ENCODE results near the gene EGF. TPM values are rescaled to one million over a fixed set of nuclear protein-coding genes. Genes with fewer than 3 reads are reported as not detected.
"Not testable (repeated sequence)": the region's sequence is repeated elsewhere in the genome, so short reads cannot be mapped to it uniquely, and the experiment has no call there.

EGF gene
- total RNA-seq, 2 donors from 2014 or later = not detected

GRCh38 chr4:109949099-109949718, 36.5 kb downstream of the EGF start:
- DNase-seq = peak in 1 of 2 donors; percentile 21
- peak overlapping the region; percentile 77 for H3K27ac Mint-ChIP-seq

GRCh38 chr4:109952612-109953011, 39.9 kb downstream of the EGF start:
- Mint-ChIP-seq H3K27me3 (ENCODE audit: low read depth) (peaks cover 14% of the 10 kb centered on the region), H3K36me3 (ENCODE audit: insufficient read depth in 2 of 2) (no peaks in the 10 kb centered on the region), H3K9me3 (no peaks in the 10 kb centered on the region), H3K4me3 (no peak overlapping the region), H3K4me1 (ENCODE audit: low read depth) (peaks cover 30% of the 10 kb centered on the region), H3K27ac (no peak overlapping the region)
- ATAC-seq (replicated peaks in 1 of 2) (no peak), DNase-seq (no peak)

More at GRCh38 chr4:109949099-109949718, 36.5 kb downstream of the EGF start:
- H3K36me3 Mint-ChIP-seq (ENCODE audit: insufficient read depth in 2 of 2); H3K9me3 Mint-ChIP-seq: not testable (repeated sequence)
- peak; percentile 59 to 60 for ATAC-seq (replicated peaks in 1 of 2)
- Mint-ChIP-seq H3K4me1 (ENCODE audit: low read depth) (peaks cover 53% of the 10 kb centered on the region), H3K4me3 (peak overlapping the region; percentile 44 to 51), H3K27me3 (ENCODE audit: low read depth) (peaks cover 14% of the 10 kb centered on the region)

GRCh38 chr4:109953556-109953955, 40.9 kb downstream of the EGF start:
- Mint-ChIP-seq H3K36me3 (ENCODE audit: insufficient read depth in 2 of 2) (no peaks in the 10 kb centered on the region), H3K27me3 (ENCODE audit: low read depth) (peaks cover 20% of the 10 kb centered on the region), H3K4me3 (no peak overlapping the region), H3K4me1 (ENCODE audit: low read depth) (peaks cover 21% of the 10 kb centered on the region), H3K9me3 (no peaks in the 10 kb centered on the region), H3K27ac (no peak overlapping the region)
- ATAC-seq (replicated peaks in 1 of 2) (no peak), DNase-seq (no peak)

GRCh38 chr4:109955146-109955545, 42.5 kb downstream of the EGF start:
- Mint-ChIP-seq H3K27me3 (ENCODE audit: low read depth) (peaks cover 21% of the 10 kb centered on the region), H3K4me3 (no peak overlapping the region), H3K36me3 (ENCODE audit: insufficient read depth in 2 of 2) (no peaks in the 10 kb centered on the region), H3K27ac (no peak overlapping the region), H3K9me3 (no peaks in the 10 kb centered on the region), H3K4me1 (ENCODE audit: low read depth) (peaks cover 6% of the 10 kb centered on the region)
- no peak for ATAC-seq (replicated peaks in 1 of 2)
- DNase-seq = no peak

GRCh38 chr4:109957227-109957626, 44.5 kb downstream of the EGF start:
- ATAC-seq (replicated peaks in 1 of 2) (no peak), DNase-seq (no peak)
- no peaks in the 10 kb centered on the region for H3K36me3 Mint-ChIP-seq (ENCODE audit: insufficient read depth in 2 of 2)
- H3K9me3 Mint-ChIP-seq = no peaks in the 10 kb centered on the region
- H3K27ac Mint-ChIP-seq = no peak overlapping the region
- peaks cover 15% of the 10 kb centered on the region for H3K27me3 Mint-ChIP-seq (ENCODE audit: low read depth)
- no peaks in the 10 kb centered on the region for H3K4me1 Mint-ChIP-seq (ENCODE audit: low read depth)
- no peak overlapping the region for H3K4me3 Mint-ChIP-seq

GRCh38 chr4:109959195-109959594, 46.5 kb downstream of the EGF start:
- H3K27me3 Mint-ChIP-seq (ENCODE audit: low read depth) = peaks cover 7% of the 10 kb centered on the region
- H3K36me3 Mint-ChIP-seq (ENCODE audit: insufficient read depth in 2 of 2) = no peaks in the 10 kb centered on the region
- DNase-seq = no peak
- H3K4me3 Mint-ChIP-seq = no peak overlapping the region
- no peaks in the 10 kb centered on the region for H3K4me1 Mint-ChIP-seq (ENCODE audit: low read depth)
- ATAC-seq (replicated peaks in 1 of 2) = no peak
- no peak overlapping the region for H3K27ac Mint-ChIP-seq
- H3K9me3 Mint-ChIP-seq = no peaks in the 10 kb centered on the region

- no peaks in the 10 kb centered on the region for H3K36me3 Mint-ChIP-seq (ENCODE audit: insufficient read depth in 2 of 2)
- peaks cover 1% of the 10 kb centered on the region for H3K4me1 Mint-ChIP-seq (ENCODE audit: low read depth)
- DNase-seq (no peak), ATAC-seq (replicated peaks in 1 of 2) (no peak)
- H3K4me3 Mint-ChIP-seq = no peak overlapping the region
- peaks cover 21% of the 10 kb centered on the region for H3K27me3 Mint-ChIP-seq (ENCODE audit: low read depth)
- no peaks in the 10 kb centered on the region for H3K9me3 Mint-ChIP-seq
- no peak overlapping the region for H3K27ac Mint-ChIP-seq
Observed at GRCh38 chr4:109962401-109962800, 49.7 kb downstream of the EGF start.

- Mint-ChIP-seq H3K36me3 (ENCODE audit: insufficient read depth in 2 of 2) (peaks cover 0 to 3% of the 10 kb centered on the region in 2 donors), H3K27me3 (ENCODE audit: low read depth) (peaks cover 17% of the 10 kb centered on the region), H3K9me3 (no peaks in the 10 kb centered on the region), H3K27ac (no peak overlapping the region), H3K4me1 (ENCODE audit: low read depth) (peaks cover 15% of the 10 kb centered on the region), H3K4me3 (no peak overlapping the region)
- DNase-seq (no peak), ATAC-seq (replicated peaks in 1 of 2) (no peak)
Observed at GRCh38 chr4:109966891-109967481, 54.3 kb downstream of the EGF start.

- DNase-seq = no peak
- Mint-ChIP-seq H3K36me3 (ENCODE audit: insufficient read depth in 2 of 2) (peaks cover 0 to 3% of the 10 kb centered on the region in 2 donors), H3K27ac (no peak overlapping the region), H3K4me3 (no peak overlapping the region), H3K9me3 (no peaks in the 10 kb centered on the region), H3K4me1 (ENCODE audit: low read depth) (peaks cover 15% of the 10 kb centered on the region), H3K27me3 (ENCODE audit: low read depth) (peaks cover 17% of the 10 kb centered on the region)
- peak; percentile 95 to 96 for ATAC-seq (replicated peaks in 1 of 2)
Observed at GRCh38 chr4:109967798-109968520, 55.3 kb downstream of the EGF start.

- Mint-ChIP-seq H3K4me3 (no peak overlapping the region), H3K9me3 (no peaks in the 10 kb centered on the region), H3K27me3 (ENCODE audit: low read depth) (peaks cover 19% of the 10 kb centered on the region), H3K36me3 (ENCODE audit: insufficient read depth in 2 of 2) (peaks cover 0 to 3% of the 10 kb centered on the region in 2 donors), H3K4me1 (ENCODE audit: low read depth) (peaks cover 21% of the 10 kb centered on the region), H3K27ac (no peak overlapping the region)
- DNase-seq (no peak), ATAC-seq (replicated peaks in 1 of 2) (no peak)
Observed at GRCh38 chr4:109969087-109969486, 56.4 kb downstream of the EGF start.

GRCh38 chr4:109969919-109970318, 57.2 kb downstream of the EGF start:
- DNase-seq (no peak), ATAC-seq (replicated peaks in 1 of 2) (no peak)
- Mint-ChIP-seq H3K36me3 (ENCODE audit: insufficient read depth in 2 of 2) (peaks cover 0 to 3% of the 10 kb centered on the region in 2 donors), H3K27ac (no peak overlapping the region), H3K4me3 (no peak overlapping the region), H3K4me1 (ENCODE audit: low read depth) (peaks cover 21% of the 10 kb centered on the region), H3K27me3 (ENCODE audit: low read depth) (peaks cover 24% of the 10 kb centered on the region), H3K9me3 (no peaks in the 10 kb centered on the region)

- no peak overlapping the region for H3K27ac Mint-ChIP-seq
- peaks cover 7% of the 10 kb centered on the region for H3K27me3 Mint-ChIP-seq (ENCODE audit: low read depth)
- no peaks in the 10 kb centered on the region for H3K9me3 Mint-ChIP-seq
- H3K36me3 Mint-ChIP-seq (ENCODE audit: insufficient read depth in 2 of 2) = peaks cover 0 to 3% of the 10 kb centered on the region in 2 donors
- DNase-seq (no peak), ATAC-seq (replicated peaks in 1 of 2) (no peak)
- H3K4me3 Mint-ChIP-seq = no peak overlapping the region
- H3K4me1 Mint-ChIP-seq (ENCODE audit: low read depth) = peaks cover 15% of the 10 kb centered on the region
Observed at GRCh38 chr4:109972786-109973528, 60.3 kb downstream of the EGF start.

- DNase-seq (no peak), ATAC-seq (replicated peaks in 1 of 2) (no peak)
- H3K9me3 Mint-ChIP-seq = no peaks in the 10 kb centered on the region
- H3K27me3 Mint-ChIP-seq (ENCODE audit: low read depth) = peaks cover 12% of the 10 kb centered on the region
- no peak overlapping the region for H3K27ac Mint-ChIP-seq
- peaks cover 15% of the 10 kb centered on the region for H3K4me1 Mint-ChIP-seq (ENCODE audit: low read depth)
- no peak overlapping the region for H3K4me3 Mint-ChIP-seq
- peaks cover 0 to 3% of the 10 kb centered on the region in 2 donors for H3K36me3 Mint-ChIP-seq (ENCODE audit: insufficient read depth in 2 of 2)
Observed at GRCh38 chr4:109973529-109973905, 60.8 kb downstream of the EGF start.
